AG04449 (cell line): ENCODE results near the gene EMID1.

Source experiments
- CTCF ChIA-PET: fragments of 350-600 bp; formaldehyde crosslinking; extraction: SDS; loops from one replicate; lab custom pipeline; 2021; ENCODE audit warnings: antibody characterized with exemption; lab: Yijun Ruan, JAX
- POLR2A ChIA-PET: fragments of 400-600, 350-600 bp; formaldehyde crosslinking; extraction: SDS; loops from one replicate; lab custom pipeline; 2020; ENCODE audit warnings: antibody characterized with exemption, inconsistent platforms; lab: Yijun Ruan, JAX
- DNase-seq: peaks from one replicate; pipeline ENCODE4 v3.0.0-alpha.2; 2010; ENCODE audit warnings: low read depth, low spot score
- H3K4me3 ChIP-seq: 2 replicates; pipeline ENCODE4 v1.5.1; 2011; ENCODE audit warnings: low read depth, mild to moderate bottlenecking, control low read depth, low read length
- TF ChIP-seq, protein P1 (sequence below): IDR thresholded peaks from one replicate; pipeline ENCODE4 v1.5.1; 2011; ENCODE audit warnings: mild to moderate bottlenecking, moderate library complexity, low read length, control low read depth, inconsistent platforms; ENCODE audit not compliant: insufficient read depth; ENCODE audit errors: missing control alignments

Gene EMID1

DNA sequence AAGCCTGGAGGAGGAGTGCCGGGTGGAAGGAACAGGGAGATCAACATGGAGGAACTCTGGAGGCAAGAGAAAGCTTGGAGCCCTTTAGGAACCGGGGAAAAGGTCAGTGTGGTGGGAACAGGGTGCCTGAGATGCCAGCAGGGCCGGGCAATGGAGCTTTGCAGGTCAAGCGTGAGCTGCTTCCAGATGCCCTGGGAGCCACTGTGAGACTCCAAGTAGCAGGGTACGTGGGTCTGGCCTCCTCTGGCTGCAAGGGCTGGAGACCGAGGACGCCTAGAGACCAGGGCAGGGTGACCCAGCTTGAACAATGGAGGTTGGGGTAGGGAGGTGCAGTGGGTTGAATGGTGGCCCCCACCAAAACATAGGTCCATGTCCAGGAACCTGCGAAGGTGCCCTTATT, 15.6 kb upstream of the EMID1 start:
- TF ChIP-seq, protein P1, sequence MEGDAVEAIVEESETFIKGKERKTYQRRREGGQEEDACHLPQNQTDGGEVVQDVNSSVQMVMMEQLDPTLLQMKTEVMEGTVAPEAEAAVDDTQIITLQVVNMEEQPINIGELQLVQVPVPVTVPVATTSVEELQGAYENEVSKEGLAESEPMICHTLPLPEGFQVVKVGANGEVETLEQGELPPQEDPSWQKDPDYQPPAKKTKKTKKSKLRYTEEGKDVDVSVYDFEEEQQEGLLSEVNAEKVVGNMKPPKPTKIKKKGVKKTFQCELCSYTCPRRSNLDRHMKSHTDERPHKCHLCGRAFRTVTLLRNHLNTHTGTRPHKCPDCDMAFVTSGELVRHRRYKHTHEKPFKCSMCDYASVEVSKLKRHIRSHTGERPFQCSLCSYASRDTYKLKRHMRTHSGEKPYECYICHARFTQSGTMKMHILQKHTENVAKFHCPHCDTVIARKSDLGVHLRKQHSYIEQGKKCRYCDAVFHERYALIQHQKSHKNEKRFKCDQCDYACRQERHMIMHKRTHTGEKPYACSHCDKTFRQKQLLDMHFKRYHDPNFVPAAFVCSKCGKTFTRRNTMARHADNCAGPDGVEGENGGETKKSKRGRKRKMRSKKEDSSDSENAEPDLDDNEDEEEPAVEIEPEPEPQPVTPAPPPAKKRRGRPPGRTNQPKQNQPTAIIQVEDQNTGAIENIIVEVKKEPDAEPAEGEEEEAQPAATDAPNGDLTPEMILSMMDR, result no peak
- POLR2A ChIA-PET, result interaction anchor here (1.1 kb wide), 1 partner anchor 78 kb away, joined by 3 read pairs; no protein-coding TSS in a partner anchor
- DNase-seq, result no peak
- CTCF ChIA-PET, result interaction anchor here (0.8 to 1.7 kb wide), 5 partner anchors 10 to 335 kb away, joined by 3 to 6 read pairs (median 3); partner anchors contain the start of gene EMID1
- H3K4me3 ChIP-seq, result no peak overlapping the region

DNA sequence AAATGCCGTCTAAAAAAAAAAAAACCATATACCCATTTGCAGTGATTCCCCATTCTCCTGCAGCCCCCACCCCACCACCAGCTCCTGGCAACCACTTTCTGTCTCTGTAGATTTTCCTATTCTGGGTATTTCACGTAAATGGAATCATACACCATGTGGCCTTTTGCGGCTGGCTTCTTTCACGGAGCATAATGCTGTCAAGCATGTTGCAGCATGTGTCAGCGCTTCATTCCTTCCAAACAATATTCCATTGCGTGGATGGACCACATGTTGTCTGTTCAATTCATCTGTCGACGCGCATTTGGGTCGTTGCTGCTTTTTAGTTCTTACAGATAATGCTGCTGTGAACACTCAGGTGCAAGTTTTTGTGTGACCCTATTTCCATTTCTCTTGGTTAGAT, 14.8 kb upstream of the EMID1 start:
- DNase-seq, result no peak
- POLR2A ChIA-PET, result no interaction called here
- TF ChIP-seq, protein P1, result no peak

DNA sequence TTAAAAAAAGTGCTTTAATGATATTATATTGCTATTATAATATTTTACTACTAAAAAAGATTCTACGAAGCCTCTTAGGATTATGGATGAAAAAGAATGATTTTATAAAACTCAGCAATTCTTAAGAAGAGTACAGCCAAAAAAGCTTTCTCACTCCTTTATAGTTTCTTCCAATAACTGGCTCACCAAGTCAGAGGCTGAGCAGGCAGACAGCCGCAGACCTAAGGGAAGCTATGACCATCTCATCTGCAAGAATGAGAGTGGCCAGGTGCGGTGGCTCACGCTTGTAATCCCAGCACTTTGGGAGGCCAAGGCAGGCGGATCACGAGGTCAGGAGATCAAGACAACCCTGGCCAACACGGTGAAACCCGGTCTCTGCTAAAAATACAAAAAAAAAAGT, 12.7 kb upstream of the EMID1 start:
- CTCF ChIA-PET, result interaction anchor here (1.6 to 1.9 kb wide), 2 partner anchors 9 to 12 kb away, joined by 4 to 5 read pairs; partner anchors contain the start of gene EMID1

More for the DNA sequence above, 14.8 kb upstream of the EMID1 start:
- H3K4me3 ChIP-seq, result no peak overlapping the region
- CTCF ChIA-PET, result interaction anchor here (0.8 to 1.4 kb wide), 4 partner anchors 9 to 336 kb away, joined by 3 to 6 read pairs (median 4); partner anchors contain the start of gene EMID1

DNA sequence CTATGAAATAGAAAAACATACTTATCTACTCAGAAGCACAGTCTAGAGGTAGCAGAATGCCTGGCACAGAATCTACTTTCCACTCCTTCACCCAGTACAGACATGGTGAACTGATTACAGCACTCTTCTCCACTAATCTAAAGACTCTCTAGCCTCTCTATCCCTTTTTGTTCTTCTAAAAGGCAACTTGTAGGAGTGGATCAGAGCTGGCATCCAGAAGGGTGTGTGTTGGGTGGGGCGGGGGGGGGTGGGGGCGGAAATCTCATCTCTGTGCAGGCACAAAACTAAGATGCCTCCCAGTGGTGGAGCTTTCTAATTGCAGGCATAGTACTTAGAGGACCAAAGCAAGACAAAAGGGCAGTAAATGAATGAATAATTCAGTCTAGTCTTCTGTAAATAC, 11.5 kb upstream of the EMID1 start:
- POLR2A ChIA-PET, result no interaction called here
- TF ChIP-seq, protein P1, result no peak
- CTCF ChIA-PET, result interaction anchor here (1.6 to 1.9 kb wide), 2 partner anchors 8 to 11 kb away, joined by 4 to 5 read pairs; partner anchors contain the start of gene EMID1
- DNase-seq, result no peak
- H3K4me3 ChIP-seq, result no peak overlapping the region

More for the DNA sequence above, 12.7 kb upstream of the EMID1 start:
- TF ChIP-seq, protein P1, result no peak
- H3K4me3 ChIP-seq, result no peak overlapping the region
- DNase-seq, result no peak
- POLR2A ChIA-PET, result no interaction called here

DNA sequence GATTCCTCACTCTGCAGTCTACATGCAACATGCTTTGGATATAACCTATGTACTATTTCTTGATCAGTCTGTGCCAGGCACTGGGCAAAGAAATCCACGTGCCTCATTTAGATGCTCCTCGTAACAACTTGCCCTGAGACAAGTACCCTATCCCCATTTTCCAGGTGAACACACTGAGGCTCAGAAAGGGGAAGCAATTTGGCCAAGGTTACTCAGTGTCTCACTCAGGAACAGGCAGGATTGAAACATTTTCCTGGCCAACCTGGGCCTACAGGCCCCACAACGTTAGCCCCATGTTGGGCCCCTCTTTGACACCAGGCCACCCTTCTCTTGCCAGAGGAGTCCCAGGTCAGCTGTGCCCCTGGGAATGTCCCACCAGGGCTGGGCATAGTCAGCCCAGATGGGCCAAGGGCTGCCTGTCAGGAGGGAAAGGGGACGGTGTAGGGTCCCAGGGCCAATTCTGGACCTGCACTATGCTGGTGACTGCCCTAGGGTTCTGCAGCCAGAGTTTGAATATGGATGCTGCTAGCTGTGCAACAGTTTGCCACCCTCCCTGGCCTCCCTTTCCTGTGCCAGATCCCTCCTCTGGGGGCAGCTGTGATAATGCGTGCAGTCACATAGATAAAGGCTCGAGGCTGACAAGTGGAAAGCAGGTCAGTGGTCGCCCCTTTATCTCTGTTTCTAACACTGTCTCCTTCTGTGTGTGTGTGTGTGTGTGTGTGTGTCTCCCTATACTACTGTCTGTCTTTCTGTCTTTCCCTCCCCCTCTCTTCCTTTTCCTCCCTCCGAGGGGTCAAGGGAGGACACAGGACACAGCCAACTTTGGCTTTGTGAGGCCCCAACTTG, 10.4 kb upstream of the EMID1 start:
- no peak overlapping the region for H3K4me3 ChIP-seq
- ChIA-PET POLR2A (no interaction called here), CTCF (interaction anchor here (2.3 kb wide), 1 partner anchor 11 kb away, joined by 7 read pairs; the partner anchor contains the start of gene EMID1)
- DNase-seq, result no peak
- TF ChIP-seq, protein P1, result no peak
